GM21723 (cell line): ENCODE measurements around the gene MAN2C1.
"Not testable (repeated sequence)": the region's sequence is repeated elsewhere in the genome, so short reads cannot be mapped to it uniquely, and the experiment has no call there.

ENCODE experiments used
- ATAC-seq: cut with Tn5 transposase; IDR thresholded peaks from one replicate; pipeline ENCODE4 v1.9.1; 2021; ENCODE audit warnings: mild to moderate bottlenecking, moderate library complexity; ENCODE audit not compliant: unreplicated experiment

MAN2C1 gene

GRCh38 chr15:75367913-75368688 is at the start of gene MAN2C1:
Gene MAN2C1, minus strand, starts transcription at chr15:75368607. Its CDS starts 24 bp downstream, at chr15:75368583.
- peak; percentile 89 for ATAC-seq

GRCh38 chr15:75416584-75416983 is 48.2 kb upstream of the MAN2C1 start:
- no peak for ATAC-seq

GRCh38 chr15:75410196-75410595 is 41.8 kb upstream of the MAN2C1 start:
- no peak for ATAC-seq

- no peak for ATAC-seq
Measured at GRCh38 chr15:75407083-75407482, 38.7 kb upstream of the MAN2C1 start.

DNA sequence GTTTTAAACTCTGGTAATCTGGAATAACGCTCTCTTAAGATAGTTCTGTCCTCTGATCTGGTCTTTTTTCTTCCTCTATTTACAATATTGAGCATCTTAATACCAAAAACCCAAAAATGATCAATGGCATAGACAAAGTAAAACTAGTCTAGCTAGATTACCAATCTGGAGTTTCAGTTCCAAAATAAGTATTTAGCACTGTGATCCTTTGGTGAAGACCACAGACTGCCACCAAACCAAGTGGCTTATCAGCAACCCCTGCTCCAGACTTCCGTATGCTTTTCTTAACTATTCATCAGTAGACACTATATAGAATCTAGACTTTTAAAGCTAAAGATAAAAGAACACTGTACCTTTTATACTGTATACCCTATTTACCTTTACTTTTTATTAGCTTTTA is 35.5 kb upstream of the MAN2C1 start:
- no peak for ATAC-seq

DNA sequence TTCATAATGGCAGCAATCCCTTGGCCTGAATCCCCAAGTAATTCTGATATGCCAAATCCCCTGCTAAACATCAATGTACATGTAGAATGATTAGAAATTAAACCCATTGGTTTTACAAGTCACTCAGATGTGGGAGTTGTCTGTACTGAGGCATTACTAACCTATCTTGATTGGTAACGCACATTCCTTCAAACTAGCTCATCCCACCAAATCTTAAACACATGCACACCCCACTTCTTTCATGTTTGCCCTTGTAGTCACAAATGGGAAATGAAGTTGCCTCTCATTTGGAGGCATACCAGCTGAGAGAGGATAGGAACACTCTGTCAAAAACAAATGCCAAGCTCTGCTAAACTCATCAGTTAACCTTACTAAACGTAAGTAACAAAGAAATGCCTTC is 29.1 kb upstream of the MAN2C1 start:
- no peak for ATAC-seq

GRCh38 chr15:75389791-75390382 is 21.5 kb upstream of the MAN2C1 start:
- no peak for ATAC-seq

DNA sequence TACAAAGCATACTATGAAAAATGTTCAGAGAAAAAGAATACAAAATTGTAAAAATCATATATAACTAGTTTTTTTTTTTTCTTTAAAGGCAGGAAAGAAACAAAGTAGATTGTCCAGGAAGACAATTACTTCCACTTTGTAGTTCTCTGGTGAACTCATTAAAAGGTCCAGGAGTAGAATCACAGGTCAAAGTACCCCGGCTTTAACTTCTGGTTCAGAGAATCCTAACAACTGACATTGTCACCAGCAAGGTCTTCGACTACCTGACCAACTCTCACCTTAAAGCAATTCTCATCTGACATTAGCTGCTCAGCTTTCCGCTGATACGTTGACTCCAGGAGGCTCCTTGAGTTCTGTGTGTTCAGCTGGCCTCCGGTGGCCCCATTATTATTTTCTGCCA is 15.6 kb upstream of the MAN2C1 start:
- ATAC-seq, result not testable (repeated sequence)

GRCh38 chr15:75380773-75381172 is 12.4 kb upstream of the MAN2C1 start:
- no peak for ATAC-seq

DNA sequence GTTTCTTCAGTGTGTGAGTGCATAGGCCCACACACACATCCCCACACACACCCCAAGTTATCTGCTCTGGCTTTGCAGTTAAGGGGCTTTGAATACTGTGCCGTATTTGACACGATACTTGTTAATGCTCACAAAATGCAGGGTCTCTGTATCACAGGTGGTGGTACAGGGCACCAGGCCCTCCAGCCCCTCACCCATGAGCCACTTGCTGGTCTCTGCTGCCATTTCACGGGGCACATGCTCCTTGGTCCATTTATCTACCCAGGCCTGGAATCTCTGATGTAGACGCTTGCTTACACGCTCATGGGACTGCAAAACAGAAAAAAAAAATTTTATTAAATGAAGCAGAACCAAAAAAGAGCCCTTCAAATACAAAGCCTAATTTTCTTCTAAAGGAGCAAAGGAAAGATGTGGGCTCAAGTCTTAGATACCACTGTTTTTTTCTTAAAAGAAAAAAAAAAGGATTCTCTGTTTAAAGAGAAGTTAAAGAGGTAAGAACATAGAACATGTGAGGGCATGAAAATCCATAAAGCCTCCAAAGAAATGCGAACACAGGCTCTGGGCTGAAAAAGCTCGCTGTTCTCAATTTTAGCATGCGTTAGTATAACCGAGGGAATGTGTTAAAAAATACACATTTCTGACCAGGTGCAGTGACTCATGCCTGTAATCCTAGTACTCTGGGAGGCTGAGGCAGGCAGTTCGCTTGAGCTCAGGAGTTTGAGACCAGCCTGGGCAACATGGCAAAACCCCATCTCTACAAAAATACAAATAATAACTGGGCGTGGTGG is 3.7 kb upstream of the MAN2C1 start:
- ATAC-seq, result no peak

DNA sequence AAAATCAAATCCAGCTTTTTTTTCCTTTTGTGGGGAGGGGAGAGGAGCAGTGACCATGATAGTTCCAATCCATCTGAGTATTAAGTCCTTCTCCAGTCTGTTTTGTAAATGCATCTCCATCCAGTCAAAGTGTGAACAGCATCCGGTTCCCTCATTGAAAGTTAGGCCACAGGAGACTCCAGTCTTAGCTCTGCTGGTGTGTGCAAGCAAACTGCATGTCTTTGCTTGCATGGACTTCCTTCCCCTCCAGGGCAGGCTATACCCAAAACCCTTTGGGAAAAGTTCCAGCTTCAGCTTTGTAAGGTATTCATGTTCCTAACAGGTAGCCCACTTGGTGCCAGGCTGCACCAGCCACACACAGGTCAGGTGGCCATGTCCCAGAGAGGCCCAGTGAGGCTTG is 3.1 kb upstream of the MAN2C1 start:
- ATAC-seq, result no peak

DNA sequence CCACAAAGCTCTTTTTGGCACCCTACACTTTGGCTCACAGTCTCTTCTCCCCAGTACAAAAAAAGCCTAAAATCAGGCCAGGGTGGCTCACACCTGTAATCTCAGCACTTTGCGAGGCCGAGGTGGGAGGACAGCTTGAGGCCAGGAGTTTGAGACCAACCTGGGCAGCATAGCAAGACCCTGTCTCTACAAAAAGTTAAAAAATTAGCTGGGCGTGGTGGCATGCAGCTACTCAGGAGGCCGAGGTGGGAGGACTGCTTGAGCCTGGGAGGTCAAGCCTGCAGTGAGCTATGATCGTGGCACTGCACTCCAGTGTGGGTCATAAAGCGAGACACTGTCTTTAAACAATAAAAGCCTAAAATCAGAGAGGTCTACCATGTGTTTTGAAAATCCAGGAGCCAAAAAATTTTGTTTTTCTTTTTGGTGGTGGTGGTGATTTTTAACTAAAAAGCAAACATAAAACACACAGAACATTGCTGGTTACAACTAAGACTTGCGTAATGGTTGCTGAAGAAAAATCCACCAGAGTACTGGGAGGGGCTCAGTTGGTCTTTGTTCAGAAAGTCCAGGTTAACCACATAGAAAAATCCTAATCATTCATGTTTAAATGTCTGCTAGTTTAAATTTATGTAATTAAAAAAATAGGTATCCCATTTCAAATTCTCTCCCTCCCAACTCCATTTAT is 1.6 kb upstream of the MAN2C1 start:
- ATAC-seq, result no peak

GRCh38 chr15:75368689-75369239 is 357 bp upstream of the MAN2C1 start:
- ATAC-seq, result peak; percentile 12

GRCh38 chr15:75367406-75367912 is 948 bp downstream of the MAN2C1 start:
- ATAC-seq, result no peak

DNA sequence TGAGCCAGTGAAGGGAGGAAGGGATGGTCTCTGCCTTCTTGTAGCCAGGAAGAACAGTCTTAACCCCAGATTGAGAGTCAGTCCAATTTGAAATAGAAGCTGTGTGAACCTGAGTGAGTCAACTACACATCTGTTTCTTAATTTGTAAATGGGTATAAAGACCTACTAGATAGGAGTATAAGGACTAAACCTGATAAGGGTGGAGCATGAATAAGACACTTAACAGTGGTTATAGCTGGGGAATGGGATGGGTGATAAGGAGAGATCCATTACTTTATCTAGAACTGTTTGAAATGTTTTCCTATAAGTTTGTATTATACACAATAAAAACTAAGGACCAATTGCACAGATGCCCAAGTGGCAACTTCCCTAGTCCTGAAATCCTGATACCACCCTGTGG is 1.4 kb downstream of the MAN2C1 start:
- no peak for ATAC-seq

- no peak for ATAC-seq
Measured at GRCh38 chr15:75366163-75366562, 2.2 kb downstream of the MAN2C1 start.

GRCh38 chr15:75364881-75365280 is 3.5 kb downstream of the MAN2C1 start:
- ATAC-seq, result no peak

DNA sequence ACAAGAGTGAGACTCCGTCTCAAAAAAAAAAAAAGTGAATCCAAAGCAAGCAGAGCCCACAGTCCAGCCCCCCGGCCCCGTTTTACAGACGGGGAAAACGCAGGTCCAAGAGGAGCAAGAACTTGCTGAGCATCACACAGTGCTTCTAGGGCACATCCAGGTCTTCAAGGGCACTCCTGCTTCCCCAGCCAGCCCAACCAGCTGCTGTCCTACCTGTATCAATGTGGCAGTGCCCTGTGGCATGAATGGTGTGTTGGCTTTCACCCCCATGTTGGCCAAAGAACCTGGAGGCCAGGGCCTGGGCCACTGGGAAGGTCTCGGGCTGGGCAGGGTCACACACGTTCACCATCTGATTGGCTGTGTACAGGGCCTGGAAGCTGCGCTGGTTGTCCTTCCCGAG is 4.6 kb downstream of the MAN2C1 start:
- no peak for ATAC-seq

GRCh38 chr15:75362642-75363249 is 5.7 kb downstream of the MAN2C1 start:
- no peak for ATAC-seq

DNA sequence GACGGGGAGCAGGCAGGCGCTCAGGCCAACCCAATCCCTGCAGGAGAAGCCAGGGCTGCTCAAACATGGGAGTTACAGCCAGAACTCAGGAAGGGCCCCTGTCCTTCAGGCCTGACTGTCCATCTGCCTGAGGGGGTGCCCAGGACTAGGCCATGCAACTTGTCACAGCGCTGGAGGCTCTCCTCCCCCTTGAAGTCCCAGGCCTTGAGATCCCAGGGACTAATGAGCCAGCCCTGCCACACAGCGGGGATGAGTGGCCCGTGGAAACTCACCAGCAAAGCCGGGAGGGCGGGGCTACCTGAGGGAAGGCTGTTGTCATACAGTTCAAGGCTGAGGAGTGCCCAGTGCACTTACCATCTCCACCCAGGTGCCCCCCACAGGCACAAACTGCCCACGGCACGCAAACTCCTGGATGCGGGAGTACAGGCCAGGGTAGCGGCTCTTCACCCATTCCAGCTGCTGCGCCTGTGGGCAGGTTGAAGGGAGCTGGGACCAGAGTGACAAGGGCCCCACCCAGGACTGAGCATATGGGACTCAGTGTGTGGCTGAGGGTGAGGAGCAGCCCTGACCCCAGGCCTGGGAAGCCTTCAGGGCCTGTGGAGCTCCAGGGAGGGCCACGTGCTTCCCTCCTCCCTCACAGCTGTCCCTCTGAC is 6.3 kb downstream of the MAN2C1 start:
- ATAC-seq, result no peak
